ENCODE results near the gene OLFM2. TPM values are rescaled to one million over a fixed set of nuclear protein-coding genes. Genes with fewer than 3 reads are reported as not detected.

Gene OLFM2
- polyA plus RNA-seq, 1 donor from 2014 or later, result 68.6 TPM

DNA sequence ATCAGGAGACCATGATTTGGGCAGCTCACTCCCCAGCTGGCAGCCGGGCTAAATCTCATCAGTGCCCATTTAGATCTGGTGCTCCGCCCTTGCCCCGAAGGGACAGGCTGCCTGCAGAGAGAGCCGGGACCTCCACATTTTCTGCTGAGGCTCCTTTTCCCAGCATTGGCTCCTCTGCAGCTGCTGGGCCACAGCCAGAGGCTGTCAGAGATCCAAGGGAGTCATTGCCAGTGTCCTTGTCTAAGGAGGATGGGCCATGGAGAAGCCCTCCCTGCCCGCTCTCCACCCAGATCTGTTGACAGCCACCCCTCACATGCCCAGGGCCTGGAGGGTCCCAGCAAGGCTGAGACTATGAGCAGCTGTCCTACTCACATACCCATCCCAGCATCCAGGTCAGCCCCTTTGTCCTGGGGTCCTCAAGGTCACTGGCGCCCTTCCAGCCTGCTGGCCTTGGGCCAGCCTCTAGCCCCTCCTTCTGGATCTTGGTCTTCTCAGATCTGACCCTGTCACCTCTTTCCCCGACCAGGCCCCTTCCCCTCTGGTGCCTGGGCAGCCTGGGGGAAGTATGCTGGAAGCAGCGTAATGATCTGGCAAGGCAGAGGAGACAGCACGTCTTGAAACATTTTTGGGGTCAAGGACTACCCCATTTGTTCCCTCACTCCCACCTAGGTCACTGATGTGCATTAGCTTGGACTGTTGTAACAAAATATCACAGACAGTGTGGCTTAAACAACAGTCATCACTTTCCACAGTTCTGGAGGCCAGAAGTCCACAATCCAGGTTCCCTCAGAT lies 93.3 kb downstream of the OLFM2 start:
- H3K36me3 ChIP-seq (ENCODE audit: insufficient read depth, low read length), result no peaks in the 10 kb centered on the region
- TF ChIP-seq RAD21 (conservative IDR thresholded peaks at IDR 0.05), result no peak
- no peak for TF ChIP-seq MXI1 (conservative IDR thresholded peaks at IDR 0.05; ENCODE audit: poor library complexity, severe bottlenecking)
- no peak for TF ChIP-seq SMC3 (conservative IDR thresholded peaks at IDR 0.05; ENCODE audit: poor library complexity)
- TF ChIP-seq TAF1 (IDR thresholded peaks at IDR 0.05; ENCODE audit: low read depth), result no peak
- TF ChIP-seq, protein P1, sequence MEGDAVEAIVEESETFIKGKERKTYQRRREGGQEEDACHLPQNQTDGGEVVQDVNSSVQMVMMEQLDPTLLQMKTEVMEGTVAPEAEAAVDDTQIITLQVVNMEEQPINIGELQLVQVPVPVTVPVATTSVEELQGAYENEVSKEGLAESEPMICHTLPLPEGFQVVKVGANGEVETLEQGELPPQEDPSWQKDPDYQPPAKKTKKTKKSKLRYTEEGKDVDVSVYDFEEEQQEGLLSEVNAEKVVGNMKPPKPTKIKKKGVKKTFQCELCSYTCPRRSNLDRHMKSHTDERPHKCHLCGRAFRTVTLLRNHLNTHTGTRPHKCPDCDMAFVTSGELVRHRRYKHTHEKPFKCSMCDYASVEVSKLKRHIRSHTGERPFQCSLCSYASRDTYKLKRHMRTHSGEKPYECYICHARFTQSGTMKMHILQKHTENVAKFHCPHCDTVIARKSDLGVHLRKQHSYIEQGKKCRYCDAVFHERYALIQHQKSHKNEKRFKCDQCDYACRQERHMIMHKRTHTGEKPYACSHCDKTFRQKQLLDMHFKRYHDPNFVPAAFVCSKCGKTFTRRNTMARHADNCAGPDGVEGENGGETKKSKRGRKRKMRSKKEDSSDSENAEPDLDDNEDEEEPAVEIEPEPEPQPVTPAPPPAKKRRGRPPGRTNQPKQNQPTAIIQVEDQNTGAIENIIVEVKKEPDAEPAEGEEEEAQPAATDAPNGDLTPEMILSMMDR (IDR thresholded peaks at IDR 0.05; ENCODE audit: poor library complexity, severe bottlenecking), result no peak
- no peak for TF ChIP-seq EZH2 (IDR thresholded peaks at IDR 0.05; ENCODE audit: borderline replicate concordance, insufficient read depth, low read length, poor library complexity, severe bottlenecking)
- TF ChIP-seq EP300 (conservative IDR thresholded peaks at IDR 0.05; ENCODE audit: poor library complexity, severe bottlenecking), result no peak
- TF ChIP-seq POLR2AphosphoS5 (IDR thresholded peaks at IDR 0.05), result no peak
- TF ChIP-seq, protein P2, sequence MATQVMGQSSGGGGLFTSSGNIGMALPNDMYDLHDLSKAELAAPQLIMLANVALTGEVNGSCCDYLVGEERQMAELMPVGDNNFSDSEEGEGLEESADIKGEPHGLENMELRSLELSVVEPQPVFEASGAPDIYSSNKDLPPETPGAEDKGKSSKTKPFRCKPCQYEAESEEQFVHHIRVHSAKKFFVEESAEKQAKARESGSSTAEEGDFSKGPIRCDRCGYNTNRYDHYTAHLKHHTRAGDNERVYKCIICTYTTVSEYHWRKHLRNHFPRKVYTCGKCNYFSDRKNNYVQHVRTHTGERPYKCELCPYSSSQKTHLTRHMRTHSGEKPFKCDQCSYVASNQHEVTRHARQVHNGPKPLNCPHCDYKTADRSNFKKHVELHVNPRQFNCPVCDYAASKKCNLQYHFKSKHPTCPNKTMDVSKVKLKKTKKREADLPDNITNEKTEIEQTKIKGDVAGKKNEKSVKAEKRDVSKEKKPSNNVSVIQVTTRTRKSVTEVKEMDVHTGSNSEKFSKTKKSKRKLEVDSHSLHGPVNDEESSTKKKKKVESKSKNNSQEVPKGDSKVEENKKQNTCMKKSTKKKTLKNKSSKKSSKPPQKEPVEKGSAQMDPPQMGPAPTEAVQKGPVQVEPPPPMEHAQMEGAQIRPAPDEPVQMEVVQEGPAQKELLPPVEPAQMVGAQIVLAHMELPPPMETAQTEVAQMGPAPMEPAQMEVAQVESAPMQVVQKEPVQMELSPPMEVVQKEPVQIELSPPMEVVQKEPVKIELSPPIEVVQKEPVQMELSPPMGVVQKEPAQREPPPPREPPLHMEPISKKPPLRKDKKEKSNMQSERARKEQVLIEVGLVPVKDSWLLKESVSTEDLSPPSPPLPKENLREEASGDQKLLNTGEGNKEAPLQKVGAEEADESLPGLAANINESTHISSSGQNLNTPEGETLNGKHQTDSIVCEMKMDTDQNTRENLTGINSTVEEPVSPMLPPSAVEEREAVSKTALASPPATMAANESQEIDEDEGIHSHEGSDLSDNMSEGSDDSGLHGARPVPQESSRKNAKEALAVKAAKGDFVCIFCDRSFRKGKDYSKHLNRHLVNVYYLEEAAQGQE (IDR thresholded peaks at IDR 0.05; ENCODE audit: borderline replicate concordance), result no peak
- H3K79me2 ChIP-seq (replicated peaks; ENCODE audit: insufficient read depth, low read length), result no peaks in the 10 kb centered on the region
- no peak overlapping the region for H2AFZ ChIP-seq (ENCODE audit: low read depth, low read length)
- H3F3A ChIP-seq (ENCODE audit: insufficient read depth, low read length, poor library complexity, severe bottlenecking), result no peaks in the 10 kb centered on the region
- H3K27ac ChIP-seq (ENCODE audit: low read length), result no peak overlapping the region
- H4K20me1 ChIP-seq (ENCODE audit: insufficient read depth), result no peaks in the 10 kb centered on the region
- H3K27me3 ChIP-seq (ENCODE audit: insufficient read depth, low read depth, low read length), result no peaks in the 10 kb centered on the region
- H3K9me2 ChIP-seq (ENCODE audit: insufficient read depth, low read length), result no peaks in the 10 kb centered on the region
- H3K9me3 ChIP-seq (ENCODE audit: low read length), result no peaks in the 10 kb centered on the region
- no peak overlapping the region for H3K9ac ChIP-seq (ENCODE audit: low read length)
- H3K4me2 ChIP-seq (ENCODE audit: low read length), result no peak overlapping the region
- H3K4me3 ChIP-seq (ENCODE audit: low read length), result no peak overlapping the region

DNA sequence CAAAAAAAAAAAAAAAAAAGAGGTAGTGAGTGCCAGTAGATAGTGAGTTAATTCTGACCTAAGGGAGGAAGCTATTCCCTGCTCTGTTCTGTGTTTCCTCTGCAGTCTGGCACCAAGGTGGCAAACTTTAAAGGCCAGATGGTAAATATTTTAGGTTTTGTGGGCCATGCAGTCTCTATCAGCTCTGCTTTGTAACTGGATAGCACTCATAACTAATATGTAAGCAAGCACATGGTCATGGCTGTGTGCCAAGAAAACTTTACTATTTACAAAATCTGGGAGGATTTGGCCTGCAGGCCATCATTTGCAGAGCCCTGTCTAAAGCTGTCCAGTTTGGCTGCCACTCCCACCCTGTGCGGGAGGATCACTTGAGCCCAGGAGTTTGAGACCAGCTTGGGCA lies 96.9 kb downstream of the OLFM2 start:
- Histone ChIP-seq H3K9me3 (ENCODE audit: low read length) (no peaks in the 10 kb centered on the region), H3K27ac (ENCODE audit: low read length) (no peak overlapping the region), H3K27me3 (ENCODE audit: insufficient read depth, low read depth, low read length) (no peaks in the 10 kb centered on the region), H3K79me2 (replicated peaks; ENCODE audit: insufficient read depth, low read length) (peaks cover 16% of the 10 kb centered on the region), H3K4me2 (ENCODE audit: low read length) (no peak overlapping the region), H3K9ac (ENCODE audit: low read length) (no peak overlapping the region), H3F3A (ENCODE audit: insufficient read depth, low read length, poor library complexity, severe bottlenecking) (no peaks in the 10 kb centered on the region), H2AFZ (ENCODE audit: low read depth, low read length) (no peak overlapping the region), H4K20me1 (ENCODE audit: insufficient read depth) (no peaks in the 10 kb centered on the region), H3K4me3 (ENCODE audit: low read length) (no peak overlapping the region), H3K9me2 (ENCODE audit: insufficient read depth, low read length) (no peaks in the 10 kb centered on the region), H3K36me3 (ENCODE audit: insufficient read depth, low read length) (no peaks in the 10 kb centered on the region)
- TF ChIP-seq MXI1 (conservative IDR thresholded peaks at IDR 0.05; ENCODE audit: poor library complexity, severe bottlenecking) (no peak), EZH2 (IDR thresholded peaks at IDR 0.05; ENCODE audit: borderline replicate concordance, insufficient read depth, low read length, poor library complexity, severe bottlenecking) (no peak), SMC3 (conservative IDR thresholded peaks at IDR 0.05; ENCODE audit: poor library complexity) (no peak), RAD21 (conservative IDR thresholded peaks at IDR 0.05) (no peak)
